Caco-2 (cell line): ENCODE results near the gene PPARA. TPM values are rescaled to one million over a fixed set of nuclear protein-coding genes. Genes with fewer than 3 reads are reported as not detected.

Experiments
- BruUV-seq: library from RNA; stranded (reverse); fragments of 400-500 nt; replicated peaks from 2 replicates; lab custom pipeline; 2021; lab: Mats Ljungman, UMichigan
- CTCF ChIA-PET: fragments of 300-600 bp; sonication (Branson Sonifier 250); formaldehyde crosslinking; loops from one replicate; lab custom pipeline; 2022; ENCODE audit warnings: antibody characterized with exemption; lab: Charles Lee
- POLR2A ChIA-PET: fragments of 300-600 bp; sonication (Branson Sonifier 250); formaldehyde crosslinking; loops from one replicate; lab custom pipeline; 2022; ENCODE audit warnings: antibody characterized with exemption; lab: Charles Lee
- DNase-seq, 2 experiments: peaks; one replicate each; pipeline versions ENCODE4 v3.0.0 to v3.0.0-alpha.2; 2020 to 2022
- H3K27me3 ChIP-seq: replicated peaks from 2 replicates; pipeline ENCODE4 v1.6.0; 2011; ENCODE audit warnings: low read length; ENCODE audit not compliant: control insufficient read depth, insufficient read depth
- H3K36me3 ChIP-seq: 2 replicates; pipeline ENCODE4 v1.5.1; 2011; ENCODE audit warnings: low read length; ENCODE audit not compliant: control insufficient read depth, insufficient read depth
- H3K4me1 ChIP-seq: fragments of 250-450 bp; sonication (Bioruptor Pico); 2 replicates; pipeline ENCODE4 v1.5.1; 2020; ENCODE audit warnings: mild to moderate bottlenecking
- H3K4me3 ChIP-seq: 2 replicates; pipeline ENCODE4 v1.5.1; 2011; ENCODE audit warnings: low read depth, mild to moderate bottlenecking, control low read depth, low read length
- H3K9me3 ChIP-seq: fragments of 250-450 bp; sonication (Bioruptor Pico); 2 replicates; pipeline ENCODE4 v1.5.1; 2020; ENCODE audit warnings: mild to moderate bottlenecking, moderate library complexity
- H3K27ac Mint-ChIP-seq: one replicate; pipeline ENCODE4 v1.8.0; 2022; ENCODE audit warnings: mixed read lengths; ENCODE audit not compliant: unreplicated experiment
- H3K27me3 Mint-ChIP-seq: one replicate; pipeline ENCODE4 v1.8.0; 2022; ENCODE audit warnings: mixed read lengths; ENCODE audit not compliant: insufficient read depth, unreplicated experiment
- H3K36me3 Mint-ChIP-seq: one replicate; pipeline ENCODE4 v1.8.0; 2022; ENCODE audit warnings: mild to moderate bottlenecking, mixed read lengths; ENCODE audit not compliant: insufficient read depth, unreplicated experiment
- H3K4me1 Mint-ChIP-seq: one replicate; pipeline ENCODE4 v1.8.0; 2022; ENCODE audit warnings: low read depth, mixed read lengths; ENCODE audit not compliant: unreplicated experiment
- H3K4me3 Mint-ChIP-seq: one replicate; pipeline ENCODE4 v1.8.0; 2022; ENCODE audit warnings: mild to moderate bottlenecking, moderate library complexity, mixed read lengths; ENCODE audit not compliant: unreplicated experiment
- H3K9me3 Mint-ChIP-seq: one replicate; pipeline ENCODE4 v1.8.0; 2022; ENCODE audit warnings: mixed read lengths; ENCODE audit not compliant: unreplicated experiment
- CTCF ChIP-seq, 2 experiments: fragments of 200-600 bp in 1 of 2; IDR thresholded peaks; 1 replicate in 1 of 2; 2 replicates in 1 of 2; pipeline versions ENCODE4 v1.5.1 to v1.8.0; 2011 to 2022; ENCODE audit warnings: antibody characterized with exemption in 1 of 2, control low read depth in 1 of 2, inconsistent platforms in 1 of 2, low read depth in 1 of 2, low read length in 1 of 2, mild to moderate bottlenecking in 1 of 2, moderate library complexity in 1 of 2; ENCODE audit not compliant: insufficient read depth in 1 of 2, severe bottlenecking in 1 of 2, unreplicated experiment in 1 of 2
- intact Hi-C: fragments of 100-400 bp; cut with micrococcal nuclease; formaldehyde crosslinking; loops from one replicate; pipeline ENCODE4 v1.10.0; 2022; ENCODE audit not compliant: unreplicated experiment
- total RNA-seq: library from RNA; stranded (reverse); gene quantifications from 2 replicates; pipeline ENCODE4 v1.2.3, GENCODE V29; 2022

PPARA gene
- total RNA-seq, 1 experiment from 2014 or later, result 13.4 TPM

- ChIA-PET POLR2A (no interaction called here), CTCF (no interaction called here)
- H3K27ac Mint-ChIP-seq, result no peak overlapping the region
- no peak for DNase-seq
- Histone ChIP-seq H3K36me3 (no peaks in the 10 kb centered on the region), H3K9me3 (no peaks in the 10 kb centered on the region), H3K4me3 (no peak overlapping the region), H3K4me1 (peaks cover 5% of the 10 kb centered on the region; the same call in 1 of the 2 replicates), H3K27me3 (peaks cover 1% of the 10 kb centered on the region)
- BruUV-seq, result no TSS peak
- H3K9me3 Mint-ChIP-seq, result no peaks in the 10 kb centered on the region
- H3K27me3 Mint-ChIP-seq, result peaks cover 2% of the 10 kb centered on the region
- no peaks in the 10 kb centered on the region for H3K4me1 Mint-ChIP-seq
- intact Hi-C loops, result no loop called here
- no peak overlapping the region for H3K4me3 Mint-ChIP-seq
- no peak for TF ChIP-seq CTCF (IDR thresholded peaks at IDR 0.05; ENCODE audit: insufficient read depth in 1 of 2, low read depth in 1 of 2, low read length in 1 of 2, severe bottlenecking in 1 of 2, unreplicated experiment in 1 of 2)
- H3K36me3 Mint-ChIP-seq, result peaks cover 16% of the 10 kb centered on the region
Observed at GRCh38 chr22:46147061-46147460, 3.3 kb upstream of the PPARA start.

- no peaks in the 10 kb centered on the region for H3K9me3 Mint-ChIP-seq
- CTCF ChIA-PET, result no interaction called here
- TF ChIP-seq CTCF (IDR thresholded peaks at IDR 0.05; ENCODE audit: insufficient read depth in 1 of 2, low read depth in 1 of 2, low read length in 1 of 2, severe bottlenecking in 1 of 2, unreplicated experiment in 1 of 2), result no peak
- DNase-seq, result no peak
- H3K27me3 Mint-ChIP-seq, result peaks cover 2% of the 10 kb centered on the region
- intact Hi-C loops, result no loop called here
- no peaks in the 10 kb centered on the region for H3K9me3 ChIP-seq
- H3K4me3 ChIP-seq, result no peak overlapping the region
- no TSS peak for BruUV-seq
- POLR2A ChIA-PET, result no interaction called here
- peaks cover 16% of the 10 kb centered on the region for H3K36me3 Mint-ChIP-seq
- no peaks in the 10 kb centered on the region for H3K4me1 Mint-ChIP-seq
- no peaks in the 10 kb centered on the region for H3K36me3 ChIP-seq
- no peak overlapping the region for H3K4me3 Mint-ChIP-seq
- H3K4me1 ChIP-seq, result peaks cover 5% of the 10 kb centered on the region; the same call in 1 of the 2 replicates
- H3K27me3 ChIP-seq, result peaks cover 1% of the 10 kb centered on the region
- no peak overlapping the region for H3K27ac Mint-ChIP-seq
Observed at GRCh38 chr22:46147471-46148267, 2.7 kb upstream of the PPARA start.

DNA sequence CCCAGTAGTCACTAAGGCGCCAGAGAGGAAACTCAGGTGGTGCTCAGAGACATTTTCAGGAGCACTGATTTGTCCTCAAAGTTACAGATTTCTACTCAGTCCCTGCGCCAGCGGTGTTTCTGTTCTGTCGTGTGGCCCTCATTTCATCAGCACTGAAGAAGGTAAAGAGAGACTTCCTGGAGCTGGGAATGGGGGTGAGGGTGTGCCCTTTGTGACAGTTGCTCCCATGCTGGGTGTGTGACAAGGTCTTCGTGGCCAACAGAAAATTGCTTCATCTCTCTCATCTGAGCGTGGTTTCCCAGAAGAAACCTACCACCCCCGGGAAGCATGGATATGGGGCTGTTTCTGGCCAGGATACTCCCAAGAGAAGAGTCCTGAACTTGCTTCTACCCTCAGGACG, 2.0 kb upstream of the PPARA start:
- TF ChIP-seq CTCF (IDR thresholded peaks at IDR 0.05; ENCODE audit: insufficient read depth in 1 of 2, low read depth in 1 of 2, low read length in 1 of 2, severe bottlenecking in 1 of 2, unreplicated experiment in 1 of 2), result no peak
- peaks cover 1% of the 10 kb centered on the region for H3K27me3 ChIP-seq
- Mint-ChIP-seq H3K27ac (no peak overlapping the region), H3K4me3 (no peak overlapping the region), H3K27me3 (peaks cover 2% of the 10 kb centered on the region), H3K9me3 (no peaks in the 10 kb centered on the region), H3K4me1 (no peaks in the 10 kb centered on the region), H3K36me3 (peaks cover 19% of the 10 kb centered on the region)
- no peaks in the 10 kb centered on the region for H3K36me3 ChIP-seq
- peaks cover 5% of the 10 kb centered on the region; the same call in 1 of the 2 replicates for H3K4me1 ChIP-seq
- no peak overlapping the region for H3K4me3 ChIP-seq
- ChIA-PET POLR2A (no interaction called here), CTCF (no interaction called here)
- intact Hi-C loops, result no loop called here
- no peak for DNase-seq
- no peaks in the 10 kb centered on the region for H3K9me3 ChIP-seq
- no TSS peak for BruUV-seq
